Central memory CD4-positive, alpha-beta T cell (primary cell): ENCODE results near the gene GPR119.
"Not testable (repeated sequence)": the region's sequence is repeated elsewhere in the genome, so short reads cannot be mapped to it uniquely, and the experiment has no call there.

Experiments used
- DNase-seq: peaks from one replicate; pipeline ENCODE4 v3.0.0; 2022

The GPR119 gene

DNA sequence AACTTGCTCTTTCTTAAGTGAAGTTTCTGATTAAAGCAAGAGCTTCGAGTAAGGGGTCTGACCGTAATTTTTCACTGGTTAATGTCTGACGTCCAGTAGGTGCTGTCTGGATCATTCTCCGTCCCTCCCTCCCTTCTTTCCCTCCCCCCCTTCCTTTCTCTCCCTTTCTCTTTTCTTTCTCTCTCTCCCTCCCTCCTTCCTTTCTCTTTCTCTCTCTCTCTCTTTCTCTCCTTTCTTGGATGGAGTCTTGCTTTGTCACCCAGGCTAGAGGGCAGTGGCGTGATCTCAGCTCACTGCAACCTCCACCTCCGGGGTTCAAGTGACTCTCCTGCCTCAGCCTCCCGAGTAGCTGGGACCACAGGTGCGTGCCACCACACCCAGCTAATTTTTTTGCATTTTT is 46.6 kb downstream of the GPR119 start:
- not testable (repeated sequence) for DNase-seq

DNA sequence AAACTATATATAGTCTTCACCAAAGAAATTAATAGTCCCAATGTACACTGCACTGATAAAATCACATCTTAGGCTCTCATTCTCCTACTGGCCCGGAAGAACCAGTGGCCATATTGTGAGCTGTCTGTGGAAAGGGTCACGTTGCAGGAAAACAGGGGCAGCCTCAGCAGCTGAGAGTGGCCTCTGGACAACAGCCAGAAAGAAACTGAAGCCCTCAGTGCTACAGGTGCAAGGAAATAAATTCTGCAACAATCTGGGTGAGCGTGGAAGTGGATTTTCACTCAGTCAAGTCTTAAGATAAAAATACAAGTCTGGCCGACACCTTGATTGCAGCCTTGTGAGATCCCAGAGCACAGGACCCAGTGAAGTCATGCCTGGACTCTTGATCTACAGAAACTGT is 48.9 kb downstream of the GPR119 start:
- no peak for DNase-seq
